Measurements from ENCODE around the gene KMT5C. TPM values are rescaled to one million over a fixed set of nuclear protein-coding genes. Genes with fewer than 3 reads are reported as not detected.

KMT5C gene
- total and polyA plus RNA-seq, 12 donors, result 4.0 to 12.4 (median 6.9) TPM

DNA sequence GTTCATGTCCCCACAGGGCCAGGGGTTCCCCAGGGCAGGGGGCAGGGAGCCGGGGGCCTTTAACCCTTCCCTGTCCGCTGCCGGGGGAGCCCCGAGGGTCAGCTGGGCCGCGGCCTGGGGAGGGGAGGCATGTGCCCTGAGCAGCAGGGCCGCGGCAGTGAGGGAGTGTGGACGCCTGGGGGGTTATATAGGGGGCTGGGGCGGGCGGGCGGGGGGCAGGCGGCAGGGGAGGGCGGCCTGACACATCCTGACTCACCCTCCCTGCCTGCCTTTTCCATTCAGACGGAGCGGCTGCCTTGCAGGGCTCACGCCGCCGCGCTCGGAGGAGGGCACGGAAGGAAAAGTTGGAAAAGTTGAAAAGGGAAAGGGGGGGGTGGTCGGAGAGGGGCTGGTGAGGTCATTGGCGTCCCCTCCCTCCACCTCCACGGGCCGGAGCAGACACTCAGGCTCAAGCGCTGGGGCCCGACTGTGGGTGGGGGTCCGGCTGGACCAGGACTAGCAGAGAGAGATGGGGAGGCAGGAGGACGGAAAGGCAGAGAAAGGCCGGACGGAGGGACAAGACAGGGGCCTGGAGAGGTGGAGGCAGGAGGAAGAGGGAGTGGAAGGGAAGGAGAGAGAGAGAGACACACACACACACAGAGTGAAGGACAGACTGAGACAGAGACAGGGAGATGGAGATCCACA, 30.8 kb downstream of the KMT5C start, which contains the start of gene IL11:
Gene IL11, minus strand, starts transcription at position 159 of the 684 bp plus-strand sequence. Its CDS starts 153 bp downstream, at position 6.
- Histone ChIP-seq H3K27me3 (peaks cover 22 to 87% (median 79%) of the 10 kb centered on the region in 7 donors), H3K36me3 (no peaks in the 10 kb centered on the region), H3K27ac (no peak within 1 kb of the TSS), H3K9me3 (no peaks in the 10 kb centered on the region), H3K4me3 (peak within 1 kb of the TSS in 7 of 10 donors; percentile 8 to 41 (median 30)), H3K4me1 (peaks cover 3 to 22% (median 12%) of the 10 kb centered on the region in 9 donors)
- DNase-seq (no peak), ATAC-seq (no peak)
- intact Hi-C loops (cut with DNase I), result loop anchor here in 1 of 10 donors (5.0 kb wide), 1 partner anchor 63 kb away; no protein-coding TSS in a partner anchor
- 4 to 8% methylated on average over 27 to 30 of the region's 32 CpGs for WGBS, 2 donors
- TF ChIP-seq, protein P1, sequence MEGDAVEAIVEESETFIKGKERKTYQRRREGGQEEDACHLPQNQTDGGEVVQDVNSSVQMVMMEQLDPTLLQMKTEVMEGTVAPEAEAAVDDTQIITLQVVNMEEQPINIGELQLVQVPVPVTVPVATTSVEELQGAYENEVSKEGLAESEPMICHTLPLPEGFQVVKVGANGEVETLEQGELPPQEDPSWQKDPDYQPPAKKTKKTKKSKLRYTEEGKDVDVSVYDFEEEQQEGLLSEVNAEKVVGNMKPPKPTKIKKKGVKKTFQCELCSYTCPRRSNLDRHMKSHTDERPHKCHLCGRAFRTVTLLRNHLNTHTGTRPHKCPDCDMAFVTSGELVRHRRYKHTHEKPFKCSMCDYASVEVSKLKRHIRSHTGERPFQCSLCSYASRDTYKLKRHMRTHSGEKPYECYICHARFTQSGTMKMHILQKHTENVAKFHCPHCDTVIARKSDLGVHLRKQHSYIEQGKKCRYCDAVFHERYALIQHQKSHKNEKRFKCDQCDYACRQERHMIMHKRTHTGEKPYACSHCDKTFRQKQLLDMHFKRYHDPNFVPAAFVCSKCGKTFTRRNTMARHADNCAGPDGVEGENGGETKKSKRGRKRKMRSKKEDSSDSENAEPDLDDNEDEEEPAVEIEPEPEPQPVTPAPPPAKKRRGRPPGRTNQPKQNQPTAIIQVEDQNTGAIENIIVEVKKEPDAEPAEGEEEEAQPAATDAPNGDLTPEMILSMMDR (IDR thresholded peaks at IDR 0.05), result no peak

DNA sequence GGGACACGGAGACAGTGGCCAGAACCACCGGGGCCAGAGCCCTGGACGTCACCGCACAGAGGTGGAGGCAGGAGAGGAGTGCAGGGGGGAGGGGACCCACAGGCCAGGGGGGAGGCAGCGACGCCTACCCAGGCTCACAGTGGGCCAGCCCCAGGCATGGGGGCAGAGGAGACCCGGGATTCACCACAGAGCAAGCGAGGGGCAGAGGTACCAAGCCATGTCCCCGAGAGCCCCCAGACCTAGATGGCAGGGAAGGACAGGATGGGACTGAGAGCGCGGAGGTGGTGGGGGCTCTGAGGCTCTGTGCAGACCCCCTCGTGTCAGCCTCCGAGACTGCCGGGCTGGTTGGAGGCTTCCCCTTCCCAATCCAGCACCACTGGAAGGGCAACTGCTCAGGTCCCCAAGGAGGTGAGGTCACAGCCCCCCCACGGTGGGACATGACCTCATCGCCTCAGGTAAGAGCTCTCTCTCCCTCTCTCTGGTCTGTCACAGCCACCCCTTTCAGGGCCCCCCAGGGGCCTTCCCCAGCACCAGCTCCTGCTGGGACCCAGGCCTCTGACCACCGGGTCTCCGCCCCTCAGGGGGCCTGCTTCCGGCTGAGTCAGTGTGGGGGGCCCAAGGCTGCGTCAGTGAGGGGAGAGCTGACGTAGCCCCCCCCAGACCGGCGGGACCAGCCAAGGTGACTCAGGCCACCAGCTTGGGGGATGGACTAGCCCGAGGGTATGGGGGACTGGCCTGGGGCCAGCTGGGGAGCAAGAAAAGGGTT, 32.8 kb downstream of the KMT5C start:
- TF ChIP-seq, protein P1 (IDR thresholded peaks at IDR 0.05), result no peak
- H3K4me3 ChIP-seq, result no peak overlapping the region
- no peak overlapping the region for H3K27ac ChIP-seq
- peaks cover 3 to 22% (median 12%) of the 10 kb centered on the region in 9 donors for H3K4me1 ChIP-seq
- H3K36me3 ChIP-seq, result no peaks in the 10 kb centered on the region
- no peaks in the 10 kb centered on the region for H3K9me3 ChIP-seq
- intact Hi-C loops (cut with DNase I), result loop anchor here in 1 of 10 donors (5.0 kb wide), 1 partner anchor 65 kb away; no protein-coding TSS in a partner anchor
- WGBS, 2 donors, result 40% methylated on average over 23 to 24 of the region's 24 CpGs
- peaks cover 22 to 89% (median 88%) of the 10 kb centered on the region in 7 donors for H3K27me3 ChIP-seq
- DNase-seq (no peak), ATAC-seq (no peak)

DNA sequence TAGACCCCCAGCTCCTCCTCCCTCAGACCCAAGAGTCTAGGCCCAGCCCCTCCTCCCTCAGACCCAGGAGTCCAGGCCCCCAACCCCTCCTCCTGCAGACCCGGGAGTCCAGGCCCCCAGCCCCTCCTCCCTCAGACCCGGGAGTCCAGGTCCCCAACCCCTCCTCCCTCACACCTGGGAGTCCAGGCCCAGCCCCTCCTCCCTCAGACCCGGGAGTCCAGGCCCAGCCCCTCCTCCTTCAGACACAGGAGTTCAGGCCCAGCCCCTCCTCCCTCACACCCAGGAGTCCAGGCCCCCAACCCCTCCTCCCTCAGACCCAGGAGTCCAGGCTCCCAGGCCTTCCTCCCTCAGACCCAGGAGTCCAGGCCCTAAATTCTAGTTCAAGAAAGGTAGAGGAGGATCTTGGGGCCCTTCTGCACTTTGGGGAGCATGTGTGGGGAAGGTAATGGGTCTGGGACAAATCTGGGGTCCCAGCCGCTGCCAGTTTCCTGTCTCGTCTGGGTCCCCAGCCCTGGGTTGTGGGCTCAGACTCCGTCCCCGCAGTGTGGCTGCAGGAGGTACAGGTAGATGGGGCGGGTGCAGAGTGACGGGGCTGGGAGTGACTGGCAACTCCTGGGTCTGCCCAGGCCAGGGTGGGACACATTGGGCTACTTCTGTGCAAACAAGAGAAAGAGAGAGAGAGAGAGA, 33.8 kb downstream of the KMT5C start:
- H3K4me1 ChIP-seq, result peaks cover 3 to 25% (median 15%) of the 10 kb centered on the region in 9 donors
- no peaks in the 10 kb centered on the region for H3K36me3 ChIP-seq
- 59 to 60% methylated on average over 9 of the region's 9 CpGs for WGBS, 2 donors
- no peaks in the 10 kb centered on the region for H3K9me3 ChIP-seq
- H3K27me3 ChIP-seq, result peaks cover 20 to 87% (median 84%) of the 10 kb centered on the region in 7 donors
- no peak overlapping the region for H3K27ac ChIP-seq
- DNase-seq (no peak), ATAC-seq (no peak)
- intact Hi-C loops (cut with DNase I), result loop anchor here in 1 of 10 donors (5.0 kb wide), 1 partner anchor 66 kb away; no protein-coding TSS in a partner anchor
- TF ChIP-seq, protein P1 (IDR thresholded peaks at IDR 0.05), result no peak
- H3K4me3 ChIP-seq, result no peak overlapping the region

Measured in heart right ventricle (tissue), 16 donors.